Type B pancreatic cell (in vitro differentiated cells): Measurements from ENCODE around the gene ETS1. TPM values are rescaled to one million over a fixed set of nuclear protein-coding genes. Genes with fewer than 3 reads are reported as not detected.

Experiments
- DNase-seq: peaks from one replicate; pipeline ENCODE4 v3.0.0; 2021; ENCODE audit warnings: mixed read lengths; ENCODE audit not compliant: unreplicated experiment; ENCODE audit errors: extremely low spot score
- H3K27ac Mint-ChIP-seq: 2 replicates; pipeline ENCODE4 v1.8.0; 2021; ENCODE audit warnings: mild to moderate bottlenecking, mixed read lengths
- H3K27me3 Mint-ChIP-seq: 2 replicates; pipeline ENCODE4 v1.8.0; 2021; ENCODE audit warnings: mixed read lengths
- H3K36me3 Mint-ChIP-seq: 2 replicates; pipeline ENCODE4 v1.8.0; 2021; ENCODE audit warnings: mixed read lengths
- H3K4me1 Mint-ChIP-seq: one replicate; pipeline ENCODE4 v1.8.0; 2021; ENCODE audit warnings: mixed read lengths; ENCODE audit not compliant: unreplicated experiment
- H3K4me3 Mint-ChIP-seq: 2 replicates; pipeline ENCODE4 v1.8.0; 2021; ENCODE audit warnings: mild to moderate bottlenecking, mixed read lengths
- H3K9me3 Mint-ChIP-seq: 2 replicates; pipeline ENCODE4 v1.8.0; 2021; ENCODE audit warnings: mixed read lengths
- CTCF ChIP-seq: fragments of 200-600 bp; sonication (generic); conservative IDR thresholded peaks from 2 replicates; pipeline ENCODE4 v1.5.0; 2021; ENCODE audit warnings: antibody characterized with exemption, mild to moderate bottlenecking
- total RNA-seq: library from RNA; stranded (reverse); gene quantifications from 2 replicates; pipeline ENCODE4 v1.2.1, GENCODE V29; 2021; ENCODE audit warnings: low replicate concordance

The ETS1 gene
- total RNA-seq, 1 donor from 2014 or later: 40.6 TPM

- no peak for DNase-seq
- H3K27me3 Mint-ChIP-seq: peaks cover 16% of the 10 kb centered on the region
- H3K27ac Mint-ChIP-seq: no peak overlapping the region
- no peaks in the 10 kb centered on the region for H3K36me3 Mint-ChIP-seq
- no peaks in the 10 kb centered on the region for H3K9me3 Mint-ChIP-seq
- TF ChIP-seq CTCF: no peak
- H3K4me3 Mint-ChIP-seq: no peak overlapping the region
- H3K4me1 Mint-ChIP-seq: peaks cover 45% of the 10 kb centered on the region
These were observed 42.3 kb upstream of the ETS1 start for GRCh38 chr11:128629516-128630106.

GRCh38 chr11:128628686-128629085 lies 41.3 kb upstream of the ETS1 start:
- TF ChIP-seq CTCF: no peak
- Mint-ChIP-seq H3K27me3 (peaks cover 11% of the 10 kb centered on the region), H3K36me3 (no peaks in the 10 kb centered on the region), H3K4me1 (peaks cover 46% of the 10 kb centered on the region), H3K27ac (no peak overlapping the region), H3K4me3 (no peak overlapping the region), H3K9me3 (no peaks in the 10 kb centered on the region)
- DNase-seq: no peak

GRCh38 chr11:128628325-128628673 lies 40.9 kb upstream of the ETS1 start:
- Mint-ChIP-seq H3K4me3 (no peak overlapping the region), H3K36me3 (no peaks in the 10 kb centered on the region), H3K4me1 (peaks cover 46% of the 10 kb centered on the region), H3K27ac (no peak overlapping the region), H3K9me3 (no peaks in the 10 kb centered on the region), H3K27me3 (peaks cover 11% of the 10 kb centered on the region)
- TF ChIP-seq CTCF: no peak
- no peak for DNase-seq

GRCh38 chr11:128627666-128628324 lies 40.4 kb upstream of the ETS1 start:
- Mint-ChIP-seq H3K36me3 (no peaks in the 10 kb centered on the region), H3K27me3 (peaks cover 11% of the 10 kb centered on the region), H3K4me3 (no peak overlapping the region), H3K4me1 (peaks cover 46% of the 10 kb centered on the region), H3K27ac (peak overlapping the region; percentile 59), H3K9me3 (no peaks in the 10 kb centered on the region)
- TF ChIP-seq CTCF: peak; percentile 25
- DNase-seq: no peak

GRCh38 chr11:128626913-128627665 lies 39.7 kb upstream of the ETS1 start:
- no peak for TF ChIP-seq CTCF
- no peak for DNase-seq
- H3K27me3 Mint-ChIP-seq: peaks cover 11% of the 10 kb centered on the region
- peaks cover 49% of the 10 kb centered on the region for H3K4me1 Mint-ChIP-seq
- no peak overlapping the region for H3K4me3 Mint-ChIP-seq
- H3K9me3 Mint-ChIP-seq: no peaks in the 10 kb centered on the region
- no peaks in the 10 kb centered on the region for H3K36me3 Mint-ChIP-seq
- peak overlapping the region; percentile 59 for H3K27ac Mint-ChIP-seq
